HEK293T (cell line): ENCODE data around the gene IRX1.

Source experiments
- CTCF ChIA-PET: fragments of 350-600 bp; formaldehyde crosslinking; extraction: SDS; loops from one replicate; lab custom pipeline; 2021; ENCODE audit warnings: antibody characterized with exemption, inconsistent platforms; lab: Yijun Ruan, JAX
- POLR2A ChIA-PET: fragments of 350-600 bp; formaldehyde crosslinking; extraction: SDS; loops from one replicate; lab custom pipeline; 2020; ENCODE audit warnings: antibody characterized with exemption, inconsistent platforms; lab: Yijun Ruan, JAX
- DNase-seq: peaks from one replicate; pipeline ENCODE4 v3.0.0; 2012; ENCODE audit warnings: mixed read lengths; ENCODE audit errors: extremely low spot score
- ARNT ChIP-seq: fragments of 450-650 bp; IDR thresholded peaks from 2 replicates; pipeline ENCODE4 v1.6.1; 2017; ENCODE audit warnings: mild to moderate bottlenecking
- BHLHE40 ChIP-seq: fragments of 450-650 bp; IDR thresholded peaks from 2 replicates; pipeline ENCODE4 v1.6.1; 2016; ENCODE audit warnings: mild to moderate bottlenecking, moderate library complexity, borderline replicate concordance
- CTBP1 ChIP-seq: fragments of 450-650 bp; IDR thresholded peaks from 2 replicates; pipeline ENCODE4 v1.6.1; 2016; ENCODE audit warnings: borderline replicate concordance
- ELF4 ChIP-seq: fragments of 450-650 bp; IDR thresholded peaks from 2 replicates; pipeline ENCODE4 v1.6.1; 2017; ENCODE audit warnings: antibody characterized with exemption
- FOXA1 ChIP-seq: fragments of 450-650 bp; IDR thresholded peaks from 2 replicates; pipeline ENCODE4 v1.6.1; 2016; ENCODE audit warnings: mild to moderate bottlenecking
- FOXK2 ChIP-seq: fragments of 450-650 bp; IDR thresholded peaks from 2 replicates; pipeline ENCODE4 v1.6.1; 2016; ENCODE audit warnings: mild to moderate bottlenecking
- FOXM1 ChIP-seq: fragments of 450-650 bp; IDR thresholded peaks from 2 replicates; pipeline ENCODE4 v1.6.1; 2017; ENCODE audit warnings: mild to moderate bottlenecking, borderline replicate concordance
- HDGF ChIP-seq: fragments of 450-650 bp; IDR thresholded peaks from 2 replicates; pipeline ENCODE4 v1.6.1; 2017; ENCODE audit warnings: antibody characterized with exemption, borderline replicate concordance
- L3MBTL2 ChIP-seq: fragments of 450-650 bp; conservative IDR thresholded peaks from 2 replicates; pipeline ENCODE4 v1.6.1; 2016; ENCODE audit warnings: mild to moderate bottlenecking
- LEF1 ChIP-seq: fragments of 450-650 bp; IDR thresholded peaks from 2 replicates; pipeline ENCODE4 v1.6.1; 2017; ENCODE audit warnings: mild to moderate bottlenecking, borderline replicate concordance
- NFRKB ChIP-seq: fragments of 450-650 bp; IDR thresholded peaks from 2 replicates; pipeline ENCODE4 v1.6.1; 2016; ENCODE audit warnings: mild to moderate bottlenecking, moderate library complexity
- SP1 ChIP-seq: fragments of 450-650 bp; IDR thresholded peaks from 2 replicates; pipeline ENCODE4 v1.6.1; 2017
- SUZ12 ChIP-seq: fragments of 450-650 bp; IDR thresholded peaks from 2 replicates; pipeline ENCODE4 v1.6.1; 2016; ENCODE audit warnings: mild to moderate bottlenecking
- TARDBP ChIP-seq: fragments of 450-650 bp; IDR thresholded peaks from 2 replicates; pipeline ENCODE4 v1.6.1; 2016
- ZNF384 ChIP-seq: fragments of 450-650 bp; IDR thresholded peaks from 2 replicates; pipeline ENCODE4 v1.6.1; 2016
- TF ChIP-seq, protein P1 (sequence below): fragments of 450-650 bp; IDR thresholded peaks from 2 replicates; pipeline ENCODE4 v1.6.1; 2016

Gene IRX1

DNA sequence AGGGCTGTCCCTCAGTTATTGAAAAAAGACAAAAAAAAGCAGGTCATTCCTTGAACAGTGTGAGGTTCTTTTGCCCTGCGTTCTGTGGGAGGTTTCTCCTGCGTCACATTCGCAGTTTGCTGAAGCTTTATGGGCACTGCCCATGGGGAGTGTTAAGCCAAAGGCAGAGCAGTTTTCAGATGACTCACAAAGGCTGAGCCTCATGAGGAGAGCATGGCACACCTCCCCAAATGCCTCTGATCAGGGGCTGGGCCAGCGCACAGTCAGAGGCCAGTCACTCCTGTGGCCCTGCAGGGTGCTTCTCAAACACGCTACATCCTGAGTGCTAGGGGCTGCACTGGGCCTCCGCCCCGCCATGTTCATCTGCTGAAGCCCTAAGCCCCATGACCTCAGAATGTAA is 38.4 kb downstream of the IRX1 start:
- ChIA-PET POLR2A (no interaction called here), CTCF (no interaction called here)
- DNase-seq, result no peak
- TF ChIP-seq LEF1, result no peak
- TF ChIP-seq FOXM1, result no peak

DNA sequence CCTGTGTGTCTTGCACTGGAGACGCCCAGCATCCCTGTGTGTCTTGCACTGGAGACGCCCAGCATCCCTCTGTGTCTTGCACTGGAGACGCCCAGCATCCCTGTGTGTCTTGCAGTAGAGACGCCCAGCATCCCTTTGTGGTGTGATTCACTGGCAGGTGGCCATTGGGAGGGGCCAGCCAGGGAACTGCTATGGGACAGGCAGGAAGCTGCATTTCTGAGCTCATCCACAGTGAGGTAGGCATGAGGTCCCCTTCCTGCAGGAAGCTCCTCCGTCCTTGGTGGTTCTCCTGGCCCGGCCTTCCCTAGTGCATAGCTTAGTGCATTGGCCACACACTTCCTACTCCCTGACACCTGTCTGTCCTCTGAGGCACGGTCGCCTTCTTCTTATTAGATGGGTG is 43.5 kb downstream of the IRX1 start:
- CTCF ChIA-PET, result no interaction called here
- POLR2A ChIA-PET, result no interaction called here
- TF ChIP-seq BHLHE40 (no peak), CTBP1 (no peak), TARDBP (no peak), ZNF384 (no peak), SUZ12 (no peak), FOXM1 (no peak), L3MBTL2 (no peak), NFRKB (no peak), FOXK2 (no peak), ELF4 (no peak), HDGF (no peak), FOXA1 (no peak), LEF1 (no peak), SP1 (no peak)
- TF ChIP-seq, protein P1, sequence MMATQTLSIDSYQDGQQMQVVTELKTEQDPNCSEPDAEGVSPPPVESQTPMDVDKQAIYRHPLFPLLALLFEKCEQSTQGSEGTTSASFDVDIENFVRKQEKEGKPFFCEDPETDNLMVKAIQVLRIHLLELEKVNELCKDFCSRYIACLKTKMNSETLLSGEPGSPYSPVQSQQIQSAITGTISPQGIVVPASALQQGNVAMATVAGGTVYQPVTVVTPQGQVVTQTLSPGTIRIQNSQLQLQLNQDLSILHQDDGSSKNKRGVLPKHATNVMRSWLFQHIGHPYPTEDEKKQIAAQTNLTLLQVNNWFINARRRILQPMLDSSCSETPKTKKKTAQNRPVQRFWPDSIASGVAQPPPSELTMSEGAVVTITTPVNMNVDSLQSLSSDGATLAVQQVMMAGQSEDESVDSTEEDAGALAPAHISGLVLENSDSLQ, result no peak
- DNase-seq, result no peak

DNA sequence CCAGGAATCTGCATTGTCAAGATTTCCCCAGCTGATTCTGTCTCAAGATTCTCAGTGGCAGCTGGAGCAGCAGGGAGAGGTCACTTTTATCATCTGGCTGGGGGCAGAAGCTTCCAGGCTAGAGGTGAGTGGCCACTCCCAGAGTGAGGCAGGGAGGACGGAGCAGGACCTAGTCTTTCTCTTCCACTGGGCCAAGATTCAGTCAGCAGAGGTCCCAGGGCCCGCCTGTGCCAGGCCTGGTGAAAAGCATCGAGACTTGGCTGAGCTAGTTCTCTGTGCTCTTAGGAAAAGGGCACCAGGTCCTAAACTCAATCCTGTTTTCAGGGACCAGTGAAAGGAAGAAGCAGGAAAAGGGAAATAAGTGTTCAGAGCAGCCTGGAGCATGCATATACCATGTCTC is 46.6 kb downstream of the IRX1 start:
- TF ChIP-seq SP1 (no peak), FOXM1 (no peak), LEF1 (no peak), HDGF (no peak), SUZ12 (no peak), L3MBTL2 (no peak), FOXA1 (no peak), NFRKB (no peak), FOXK2 (no peak), ZNF384 (no peak), CTBP1 (no peak), TARDBP (no peak), BHLHE40 (no peak), ELF4 (no peak), ARNT (no peak)
- TF ChIP-seq, protein P1, result no peak
- DNase-seq, result no peak
- CTCF ChIA-PET, result no interaction called here
- POLR2A ChIA-PET, result no interaction called here

DNA sequence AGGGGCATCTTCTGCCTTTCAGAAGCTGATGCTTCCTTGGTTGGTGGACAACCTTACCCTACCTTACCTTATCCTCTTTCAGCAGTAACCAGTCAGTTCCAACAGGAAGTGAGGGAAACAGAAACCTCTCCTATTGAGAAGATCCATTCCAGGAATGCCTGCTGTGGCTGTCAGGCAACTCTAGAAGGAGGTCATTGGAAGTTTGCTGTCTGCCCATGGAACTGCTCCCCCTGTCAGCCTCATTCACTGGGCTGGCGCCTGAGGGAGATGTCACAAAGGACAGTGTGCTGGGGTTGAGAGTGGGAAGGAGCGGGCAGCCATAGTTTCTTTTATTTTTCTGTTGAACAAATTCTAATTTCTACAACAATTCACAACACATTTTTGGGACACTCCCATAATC is 54.7 kb downstream of the IRX1 start:
- TF ChIP-seq BHLHE40, result no peak
- TF ChIP-seq, protein P1, result no peak
- no peak for TF ChIP-seq NFRKB
- TF ChIP-seq SP1, result no peak
- no peak for TF ChIP-seq HDGF
- no peak for TF ChIP-seq L3MBTL2
- no peak for TF ChIP-seq ARNT
- TF ChIP-seq SUZ12, result no peak
- no peak for TF ChIP-seq ZNF384
- TF ChIP-seq LEF1, result no peak
- no peak for TF ChIP-seq TARDBP
- no peak for TF ChIP-seq FOXK2
- no peak for TF ChIP-seq ELF4
- no peak for TF ChIP-seq FOXM1
- no peak for TF ChIP-seq FOXA1
- TF ChIP-seq CTBP1, result no peak
- DNase-seq, result no peak
- ChIA-PET POLR2A (no interaction called here), CTCF (no interaction called here)

DNA sequence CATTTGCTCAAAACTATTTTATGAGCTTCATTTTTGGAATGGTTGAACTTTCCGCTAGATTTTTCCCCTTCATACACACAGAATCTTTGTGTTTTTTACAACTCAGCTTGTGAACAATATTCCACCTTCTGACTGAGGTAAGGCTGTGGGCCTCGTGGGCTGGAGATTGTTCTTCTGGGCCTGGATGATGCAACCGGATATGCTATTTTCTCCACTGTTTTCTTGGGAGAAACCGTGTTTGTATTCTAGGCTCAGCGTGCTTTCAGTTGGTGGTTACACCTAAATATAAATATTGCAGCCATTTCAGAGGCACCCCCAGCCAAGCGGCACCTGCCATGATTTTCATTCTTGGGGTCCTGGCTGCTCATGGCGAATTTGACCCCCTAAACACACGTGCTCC is 55.2 kb downstream of the IRX1 start:
- ChIA-PET CTCF (no interaction called here), POLR2A (no interaction called here)
- TF ChIP-seq SP1, result no peak
- TF ChIP-seq NFRKB, result no peak
- no peak for TF ChIP-seq FOXK2
- TF ChIP-seq ELF4, result no peak
- DNase-seq, result no peak
